H1 (cell line): Measurements from ENCODE around the gene SYNPR. TPM values are rescaled to one million over a fixed set of nuclear protein-coding genes. Genes with fewer than 3 reads are reported as not detected.

Source experiments
- CTCF ChIA-PET: fragments of 300-600 bp; sonication (Branson Sonifier 250); formaldehyde crosslinking; loops from one replicate; lab custom pipeline; 2021; ENCODE audit not compliant: partially characterized antibody; lab: Charles Lee
- POLR2A ChIA-PET: fragments of 300-600 bp; sonication (Branson Sonifier 250); formaldehyde crosslinking; loops from one replicate; lab custom pipeline; 2021; ENCODE audit warnings: inconsistent platforms; ENCODE audit not compliant: partially characterized antibody; lab: Charles Lee
- DNase-seq, 2 experiments: peaks; one replicate each; pipeline versions ENCODE4 v3.0.0 to v3.0.0-alpha.2; 2010 to 2022; ENCODE audit warnings: low spot score in 2 of 2, low read depth in 1 of 2, mixed read lengths in 1 of 2
- FAIRE-seq: peaks from 2 replicates; lab custom pipeline; 2011; peaks lifted over from hg19 to GRCh38; lab: Jason Lieb, UNC
- H2AFZ ChIP-seq: 2 replicates; pipeline ENCODE4 v1.8.1; 2012; ENCODE audit warnings: low read length, inconsistent platforms
- H2AK5ac ChIP-seq: 2 replicates; pipeline ENCODE4 v1.6.1; 2013; ENCODE audit warnings: low read depth, low read length
- H2BK120ac ChIP-seq: replicated peaks from 2 replicates; pipeline ENCODE3; 2013; ENCODE audit warnings: low read depth, low read length, inconsistent platforms
- H2BK12ac ChIP-seq: 2 replicates; pipeline ENCODE4 v1.6.1; 2013; ENCODE audit warnings: low read depth, low read length
- H2BK15ac ChIP-seq: 2 replicates; pipeline ENCODE4 v1.6.1; 2013; ENCODE audit warnings: low read length
- H2BK20ac ChIP-seq: 2 replicates; pipeline ENCODE4 v1.6.1; 2013; ENCODE audit warnings: low read length
- H2BK5ac ChIP-seq: 2 replicates; pipeline ENCODE4 v1.6.1; 2013; ENCODE audit warnings: low read depth, low read length
- H3K14ac ChIP-seq: 2 replicates; pipeline ENCODE4 v1.6.1; 2013; ENCODE audit warnings: inconsistent platforms; ENCODE audit not compliant: insufficient read length
- H3K18ac ChIP-seq: 2 replicates; pipeline ENCODE4 v1.6.1; 2013; ENCODE audit warnings: low read length; ENCODE audit errors: extremely low read depth
- H3K23ac ChIP-seq: 2 replicates; pipeline ENCODE4 v1.6.1; 2013; ENCODE audit warnings: inconsistent platforms; ENCODE audit not compliant: insufficient read length
- H3K23me2 ChIP-seq: 2 replicates; pipeline ENCODE4 v1.6.1; 2013; ENCODE audit warnings: low read depth, low read length
- H3K27ac ChIP-seq: 2 replicates; pipeline ENCODE4 v1.6.1; 2011; ENCODE audit warnings: low read depth, low read length, inconsistent platforms
- H3K27me3 ChIP-seq, 4 experiments: replicated peaks in 1 of 4; 1 replicate in 1 of 4; 2 replicates in 3 of 4; pipeline versions ENCODE4 v1.6.1 to v1.8.1; 2011 to 2013; ENCODE audit warnings: low read length in 3 of 4, mild to moderate bottlenecking in 3 of 4, inconsistent platforms in 2 of 4, mixed read lengths in 2 of 4, moderate library complexity in 1 of 4; ENCODE audit not compliant: control insufficient read depth in 3 of 4, insufficient read depth in 3 of 4; ENCODE audit errors: extremely low read depth in 1 of 4
- H3K36me3 ChIP-seq, 4 experiments: 2 replicates each; pipeline versions ENCODE4 v1.6.1 to v1.8.1; 2011 to 2013; ENCODE audit warnings: mild to moderate bottlenecking in 4 of 4, low read length in 3 of 4, moderate library complexity in 2 of 4, control low read depth in 1 of 4, inconsistent platforms in 1 of 4; ENCODE audit not compliant: insufficient read depth in 4 of 4, control insufficient read depth in 2 of 4
- H3K4ac ChIP-seq: replicated peaks from 2 replicates; pipeline ENCODE3; 2013; ENCODE audit warnings: low read length, low read depth, mixed read lengths, inconsistent platforms; ENCODE audit not compliant: insufficient read length
- H3K4me1 ChIP-seq, 4 experiments: replicated peaks in 1 of 4; 1 replicate in 1 of 4; 2 replicates in 3 of 4; pipeline versions ENCODE4 v1.6.1 to v1.8.1; 2011 to 2013; ENCODE audit warnings: low read length in 3 of 4, inconsistent platforms in 2 of 4, mixed read lengths in 1 of 4; ENCODE audit not compliant: insufficient read depth in 4 of 4, control insufficient read depth in 3 of 4
- H3K4me2 ChIP-seq, 2 experiments: 2 replicates each; pipeline versions ENCODE4 v1.6.1 to v1.8.1; 2011 to 2013; ENCODE audit warnings: low read depth in 2 of 2, low read length in 2 of 2, control low read depth in 1 of 2, inconsistent platforms in 1 of 2, mild to moderate bottlenecking in 1 of 2; ENCODE audit not compliant: insufficient read depth in 1 of 2
- H3K4me3 ChIP-seq, 4 experiments: fragments of 200-600, 300-600 bp in 1 of 4; sonication (generic), shearing (Covaris generic), sonication (Bioruptor Twin) in 1 of 4; 2 replicates each; pipeline versions ENCODE4 v1.5.1 to v1.8.1; 2011 to 2016; ENCODE audit warnings: low read length in 4 of 4, low read depth in 3 of 4, control low read depth in 2 of 4, inconsistent platforms in 2 of 4, mild to moderate bottlenecking in 2 of 4, mixed read lengths in 1 of 4, moderate library complexity in 1 of 4; ENCODE audit not compliant: insufficient read depth in 2 of 4; ENCODE audit errors: extremely low read depth in 1 of 4
- H3K56ac ChIP-seq: replicated peaks from 2 replicates; pipeline ENCODE3; 2013; ENCODE audit warnings: low read depth, mild to moderate bottlenecking, mixed read lengths, low read length, inconsistent platforms; ENCODE audit not compliant: insufficient read length
- H3K79me1 ChIP-seq: 2 replicates; pipeline ENCODE4 v1.6.1; 2013; ENCODE audit warnings: low read depth, low read length, control low read depth
- H3K79me2 ChIP-seq, 2 experiments: 2 replicates each; pipeline versions ENCODE4 v1.6.1 to v1.8.1; 2012 to 2013; ENCODE audit warnings: low read length in 2 of 2, mild to moderate bottlenecking in 2 of 2, inconsistent platforms in 1 of 2; ENCODE audit not compliant: insufficient read depth in 2 of 2, control insufficient read depth in 1 of 2
- H3K9ac ChIP-seq, 4 experiments: replicated peaks in 1 of 4; 1 replicate in 1 of 4; 2 replicates in 3 of 4; pipeline versions ENCODE4 v1.6.1 to v1.8.1; 2011 to 2013; ENCODE audit warnings: low read depth in 3 of 4, low read length in 3 of 4, control low read depth in 2 of 4, mild to moderate bottlenecking in 2 of 4, moderate library complexity in 2 of 4, inconsistent platforms in 1 of 4; ENCODE audit errors: extremely low read depth in 1 of 4
- H3K9me3 ChIP-seq, 2 experiments: 2 replicates each; pipeline versions ENCODE4 v1.6.1 to v1.8.1; 2012 to 2013; ENCODE audit warnings: mild to moderate bottlenecking in 2 of 2, moderate library complexity in 2 of 2, control low read depth in 1 of 2, inconsistent platforms in 1 of 2, low read depth in 1 of 2, low read length in 1 of 2, mixed read lengths in 1 of 2; ENCODE audit not compliant: insufficient read depth in 2 of 2
- H4K20me1 ChIP-seq, 2 experiments: replicated peaks in 1 of 2; 2 replicates each; pipeline versions ENCODE3 to v1.8.1; 2011 to 2013; ENCODE audit warnings: inconsistent platforms in 2 of 2, low read length in 2 of 2, mild to moderate bottlenecking in 1 of 2; ENCODE audit not compliant: insufficient read depth in 2 of 2, control insufficient read depth in 1 of 2
- H4K5ac ChIP-seq: 2 replicates; pipeline ENCODE4 v1.6.1; 2013; ENCODE audit warnings: low read length, low read depth, mixed read lengths, inconsistent platforms; ENCODE audit not compliant: insufficient read length
- H4K8ac ChIP-seq: 2 replicates; pipeline ENCODE4 v1.8.0; 2013; ENCODE audit warnings: mild to moderate bottlenecking, moderate library complexity, low read length, inconsistent platforms; ENCODE audit not compliant: insufficient read depth; ENCODE audit errors: extremely low read depth
- H4K91ac ChIP-seq: replicated peaks from 2 replicates; pipeline ENCODE3; 2013; ENCODE audit warnings: low read length, mixed read lengths, inconsistent platforms; ENCODE audit not compliant: insufficient read length
- GTF2F1 ChIP-seq: IDR thresholded peaks from 2 replicates; pipeline ENCODE4 v1.6.1; 2012; ENCODE audit warnings: low read depth, low read length, improper control_type of control experiment, borderline replicate concordance
- RAD21 ChIP-seq, 2 experiments: IDR thresholded peaks in 1 of 2; conservative IDR thresholded peaks in 1 of 2; 2 replicates each; pipeline ENCODE4 v1.6.1; 2011; ENCODE audit warnings: low read depth in 2 of 2, low read length in 2 of 2, improper control_type of control experiment in 1 of 2, inconsistent platforms in 1 of 2, mild to moderate bottlenecking in 1 of 2, moderate library complexity in 1 of 2
- SAP30 ChIP-seq: fragments of 300-600 bp; sonication (generic); IDR thresholded peaks from 2 replicates; pipeline ENCODE4 v1.7.1; 2012; ENCODE audit warnings: low read length, moderate library complexity, mild to moderate bottlenecking, inconsistent platforms; ENCODE audit not compliant: insufficient read depth, insufficient replicate concordance
- SIRT6 ChIP-seq: IDR thresholded peaks from one replicate; pipeline ENCODE4 v1.7.1; 2012; ENCODE audit warnings: low read length, inconsistent platforms
- SP2 ChIP-seq: IDR thresholded peaks from 2 replicates; pipeline ENCODE4 v1.6.1; 2012; ENCODE audit warnings: mild to moderate bottlenecking, low read length, inconsistent platforms
- SP4 ChIP-seq: IDR thresholded peaks from 2 replicates; pipeline ENCODE4 v1.6.1; 2012; ENCODE audit warnings: low read length, inconsistent platforms
- TCF12 ChIP-seq: IDR thresholded peaks from 2 replicates; pipeline ENCODE4 v1.6.1; 2011; ENCODE audit warnings: low read depth, mild to moderate bottlenecking, low read length
- WGBS, 2 experiments: shearing (Covaris generic) in 1 of 2; methylation state at CpG; one replicate each; pipeline versions ENCODE4 v1.1.6 to v1.1.7; 2013 to 2015; ENCODE audit warnings: low lambda C conversion rate in 2 of 2, mixed read lengths in 2 of 2, inconsistent platforms in 1 of 2, low coverage in 1 of 2, missing lambda C conversion rate in 1 of 2; ENCODE audit not compliant: insufficient replicate concordance in 2 of 2, insufficient coverage in 1 of 2, insufficient read length in 1 of 2; ENCODE audit errors: extremely low coverage in 1 of 2, missing lambda C conversion rate in 1 of 2; 5-methylcytosine and 5-hydroxymethylcytosine counted together
- polyA plus RNA-seq, 7 experiments: library from polyadenylated mRNA; depleted of rRNA in 3 of 7; stranded (reverse) in 5 of 7; unstranded in 2 of 7; fragments of >200 nt in 5 of 7; fragments of 200-250 nt in 2 of 7; gene quantifications; 1 replicate in 5 of 7; 2 replicates in 1 of 7; 4 replicates in 1 of 7; pipeline versions ENCODE4 v1.2.1 to v1.2.3, GENCODE V29; 2011 to 2013; ENCODE audit warnings: missing spikeins in 2 of 7, mixed read lengths in 2 of 7
- total RNA-seq: library from RNA; stranded (reverse); fragmentation: NEBNext Ultra II Directional; extraction: Animal tissue kit (Norgen Biotek cat#: 25700); gene quantifications from 2 replicates; pipeline ENCODE4 v1.2.1, GENCODE V29; 2021
- TF ChIP-seq, protein P1 (sequence below): IDR thresholded peaks from 2 replicates; pipeline ENCODE4 v1.6.1; 2011; ENCODE audit warnings: low read length, improper control_type of control experiment
- TF ChIP-seq, protein P2 (sequence below), 3 experiments: IDR thresholded peaks; 1 replicate in 2 of 3; 2 replicates in 1 of 3; pipeline versions ENCODE4 v1.5.1 to v1.6.1; 2011; ENCODE audit warnings: low read length in 3 of 3, mild to moderate bottlenecking in 3 of 3, inconsistent platforms in 2 of 3, low read depth in 1 of 3, moderate library complexity in 1 of 3; ENCODE audit not compliant: insufficient read depth in 1 of 3; ENCODE audit errors: control extremely low read depth in 1 of 3

SYNPR gene
- total and polyA plus RNA-seq, 2 of the 8 experiments (the other 6 are each of a cell fraction or from before 2014, with no cell fraction given) = 0.39 to 0.99 TPM

- 89% methylated on average over 2 of the region's 2 CpGs; no CpG with 5 or more reads in 1 of the 2 experiments for WGBS, 2 experiments
- Histone ChIP-seq H3K18ac (no peak overlapping the region), H2AFZ (no peak overlapping the region), H2BK12ac (no peak overlapping the region), H3K79me2 (no peaks in the 10 kb centered on the region), H3K23me2 (no peaks in the 10 kb centered on the region), H3K36me3 (no peaks in the 10 kb centered on the region; a peak in 1 of 8 replicates), H3K4ac (no peak overlapping the region), H3K9ac (0 out of 7 replicates have a peak overlapping the region, but pooled peaks of 1 of the 4 experiments have one; percentile 6), H3K27ac (no peak overlapping the region), H3K4me1 (no peaks in the 10 kb centered on the region), H2BK20ac (no peak overlapping the region), H3K79me1 (no peaks in the 10 kb centered on the region), H3K9me3 (0 out of 4 replicates have a peak, but pooled peaks cover 0 to 4% of the 10 kb centered on the region in 2 experiments), H2AK5ac (no peak overlapping the region), H2BK5ac (no peak overlapping the region), H3K4me3 (no peak overlapping the region), H4K8ac (no peak overlapping the region), H2BK120ac (no peak overlapping the region), H3K23ac (no peak overlapping the region), H4K91ac (no peak overlapping the region), H4K5ac (no peak overlapping the region), H4K20me1 (no peaks in the 10 kb centered on the region), H2BK15ac (no peak overlapping the region), H3K27me3 (no peaks in the 10 kb centered on the region), H3K14ac (no peak overlapping the region), H3K4me2 (no peak overlapping the region), H3K56ac (no peak overlapping the region)
- FAIRE-seq (no peak), DNase-seq (no peak)
- ChIA-PET POLR2A (no interaction called here), CTCF (interaction anchor here (0.6 to 1.4 kb wide), 2 partner anchors 114 to 321 kb away, joined by 3 to 6 read pairs; no protein-coding TSS in a partner anchor)
- TF ChIP-seq, protein P1, sequence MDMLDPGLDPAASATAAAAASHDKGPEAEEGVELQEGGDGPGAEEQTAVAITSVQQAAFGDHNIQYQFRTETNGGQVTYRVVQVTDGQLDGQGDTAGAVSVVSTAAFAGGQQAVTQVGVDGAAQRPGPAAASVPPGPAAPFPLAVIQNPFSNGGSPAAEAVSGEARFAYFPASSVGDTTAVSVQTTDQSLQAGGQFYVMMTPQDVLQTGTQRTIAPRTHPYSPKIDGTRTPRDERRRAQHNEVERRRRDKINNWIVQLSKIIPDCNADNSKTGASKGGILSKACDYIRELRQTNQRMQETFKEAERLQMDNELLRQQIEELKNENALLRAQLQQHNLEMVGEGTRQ = no peak
- TF ChIP-seq SIRT6 = no peak
- TF ChIP-seq SAP30 = no peak
- no peak for TF ChIP-seq TCF12
- no peak for TF ChIP-seq GTF2F1
- no peak for TF ChIP-seq SP4
- no peak for TF ChIP-seq SP2
- no peak for TF ChIP-seq RAD21 (IDR thresholded peaks at IDR 0.05 in 1 of 2, conservative IDR thresholded peaks at IDR 0.05 in 1 of 2; ENCODE audit: low read depth in 2 of 2, low read length in 2 of 2)
- TF ChIP-seq, protein P2, sequence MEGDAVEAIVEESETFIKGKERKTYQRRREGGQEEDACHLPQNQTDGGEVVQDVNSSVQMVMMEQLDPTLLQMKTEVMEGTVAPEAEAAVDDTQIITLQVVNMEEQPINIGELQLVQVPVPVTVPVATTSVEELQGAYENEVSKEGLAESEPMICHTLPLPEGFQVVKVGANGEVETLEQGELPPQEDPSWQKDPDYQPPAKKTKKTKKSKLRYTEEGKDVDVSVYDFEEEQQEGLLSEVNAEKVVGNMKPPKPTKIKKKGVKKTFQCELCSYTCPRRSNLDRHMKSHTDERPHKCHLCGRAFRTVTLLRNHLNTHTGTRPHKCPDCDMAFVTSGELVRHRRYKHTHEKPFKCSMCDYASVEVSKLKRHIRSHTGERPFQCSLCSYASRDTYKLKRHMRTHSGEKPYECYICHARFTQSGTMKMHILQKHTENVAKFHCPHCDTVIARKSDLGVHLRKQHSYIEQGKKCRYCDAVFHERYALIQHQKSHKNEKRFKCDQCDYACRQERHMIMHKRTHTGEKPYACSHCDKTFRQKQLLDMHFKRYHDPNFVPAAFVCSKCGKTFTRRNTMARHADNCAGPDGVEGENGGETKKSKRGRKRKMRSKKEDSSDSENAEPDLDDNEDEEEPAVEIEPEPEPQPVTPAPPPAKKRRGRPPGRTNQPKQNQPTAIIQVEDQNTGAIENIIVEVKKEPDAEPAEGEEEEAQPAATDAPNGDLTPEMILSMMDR (IDR thresholded peaks at IDR 0.05; ENCODE audit: control extremely low read depth in 1 of 3, insufficient read depth in 1 of 3, low read depth in 1 of 3, low read length in 3 of 3) = no peak
Measured at GRCh38 chr3:63479661-63480035, 201.5 kb downstream of the SYNPR start.
